T-helper 2 cell treated with Interferon-gamma antibody and Interleukin-4, amounts not matched to agents 5 μg/mL and 100 μg/mL, for 36 hours (primary cell): ENCODE results near the gene GPR15.

Experiments used
- DNase-seq: peaks from one replicate; pipeline ENCODE4 v3.0.0; 2021; ENCODE audit warnings: low spot score
- H3K27ac Mint-ChIP-seq: one replicate; pipeline ENCODE4 v1.8.0; 2021; ENCODE audit warnings: mild to moderate bottlenecking, mixed read lengths
- H3K27me3 Mint-ChIP-seq: one replicate; pipeline ENCODE4 v1.8.0; 2021; ENCODE audit warnings: low read depth, mixed read lengths
- H3K36me3 Mint-ChIP-seq: one replicate; pipeline ENCODE4 v1.8.0; 2021; ENCODE audit warnings: low read depth, mixed read lengths
- H3K4me1 Mint-ChIP-seq: one replicate; pipeline ENCODE4 v1.8.0; 2021; ENCODE audit warnings: low read depth, mixed read lengths
- H3K4me3 Mint-ChIP-seq: one replicate; pipeline ENCODE4 v1.8.0; 2022; ENCODE audit warnings: mild to moderate bottlenecking, moderate library complexity, mixed read lengths
- H3K9me3 Mint-ChIP-seq: one replicate; pipeline ENCODE4 v1.8.0; 2021; ENCODE audit warnings: mixed read lengths

The GPR15 gene

GRCh38 chr3:98519351-98519750, 12.4 kb upstream of the GPR15 start:
- peak overlapping the region; percentile 76 for H3K27ac Mint-ChIP-seq
- no peaks in the 10 kb centered on the region for H3K27me3 Mint-ChIP-seq
- DNase-seq = no peak
- H3K4me3 Mint-ChIP-seq = peak overlapping the region; percentile 92
- H3K4me1 Mint-ChIP-seq = peaks cover 60% of the 10 kb centered on the region
- peaks cover 82% of the 10 kb centered on the region for H3K36me3 Mint-ChIP-seq
- no peaks in the 10 kb centered on the region for H3K9me3 Mint-ChIP-seq

GRCh38 chr3:98521897-98522543, 9.8 kb upstream of the GPR15 start:
- peak overlapping the region; percentile 92 for H3K4me3 Mint-ChIP-seq
- H3K27me3 Mint-ChIP-seq = no peaks in the 10 kb centered on the region
- peak overlapping the region; percentile 92 for H3K27ac Mint-ChIP-seq
- peaks cover 73% of the 10 kb centered on the region for H3K36me3 Mint-ChIP-seq
- no peaks in the 10 kb centered on the region for H3K9me3 Mint-ChIP-seq
- DNase-seq = peak; percentile 68
- H3K4me1 Mint-ChIP-seq = peaks cover 58% of the 10 kb centered on the region

DNA sequence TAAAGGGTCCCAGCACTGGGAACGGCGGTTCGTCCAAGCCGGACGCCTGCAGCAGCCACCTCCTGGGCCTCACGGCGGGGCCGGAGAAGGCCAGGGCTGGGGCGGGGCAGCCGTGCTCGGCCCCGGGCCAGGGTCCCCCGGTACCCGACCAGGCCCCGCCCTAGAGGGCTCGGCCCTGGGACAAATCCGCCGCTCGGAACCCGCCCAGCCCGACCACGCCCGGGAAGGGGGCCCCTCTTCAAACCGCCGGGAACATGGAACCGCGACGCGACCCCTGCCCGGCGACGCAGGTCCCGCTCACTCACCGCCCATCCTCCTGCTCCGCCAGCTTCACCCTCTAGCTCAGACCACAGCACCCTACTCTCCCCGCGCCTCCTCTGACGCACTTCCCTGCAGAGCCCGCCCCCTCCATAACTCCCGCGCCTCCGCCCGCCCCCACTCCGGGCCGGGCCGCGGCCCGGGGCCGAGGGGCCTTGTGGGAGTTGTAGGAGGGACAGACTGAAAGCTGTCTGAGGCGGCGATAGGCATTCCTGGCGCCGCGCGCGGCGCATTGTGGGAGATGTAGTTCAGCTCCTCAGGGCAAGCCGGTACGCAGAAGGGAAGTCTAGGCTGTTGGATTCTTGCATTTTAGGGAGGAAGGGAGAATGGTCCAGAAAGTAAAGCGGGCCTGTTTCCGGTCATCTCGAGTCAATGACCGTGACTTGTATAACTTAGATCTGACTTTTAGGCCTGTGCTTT, 9.1 kb upstream of the GPR15 start, which contains the start of gene CLDND1:
Gene CLDND1, minus strand, starts transcription at position 359 of the 738 bp plus-strand sequence. CDS start 1,478 bp downstream, outside the sequence.
- Mint-ChIP-seq H3K9me3 (no peaks in the 10 kb centered on the region), H3K36me3 (peaks cover 74% of the 10 kb centered on the region), H3K4me3 (peak within 1 kb of the TSS; percentile 92), H3K27me3 (no peaks in the 10 kb centered on the region), H3K4me1 (peaks cover 59% of the 10 kb centered on the region), H3K27ac (peak within 1 kb of the TSS; percentile 99)
- DNase-seq = peak; percentile 94

DNA sequence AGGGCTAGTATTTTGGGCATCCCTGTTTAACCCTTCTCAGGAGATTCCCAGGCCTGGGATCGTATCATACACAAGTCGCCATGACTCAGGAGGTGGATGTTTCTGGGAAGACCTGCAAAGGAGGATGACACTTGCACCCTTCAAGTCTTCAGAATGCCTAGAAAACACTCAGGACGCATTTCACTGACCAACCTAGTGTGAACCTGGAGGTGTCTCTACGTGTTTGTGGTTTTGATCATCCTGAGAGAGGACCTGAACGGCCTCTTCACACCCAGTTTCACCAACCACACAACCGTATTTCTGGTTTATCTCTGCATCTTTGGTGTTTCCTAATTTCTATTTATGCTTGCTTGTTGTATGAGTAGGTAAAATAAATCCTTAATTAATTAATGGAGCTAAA, 6.3 kb upstream of the GPR15 start:
- Mint-ChIP-seq H3K36me3 (peaks cover 56% of the 10 kb centered on the region), H3K9me3 (no peaks in the 10 kb centered on the region), H3K27me3 (no peaks in the 10 kb centered on the region), H3K4me3 (peak overlapping the region; percentile 60), H3K27ac (peak overlapping the region; percentile 59), H3K4me1 (peaks cover 54% of the 10 kb centered on the region)
- peak; percentile 42 for DNase-seq

GRCh38 chr3:98528474-98529346, 3.1 kb upstream of the GPR15 start:
- peaks cover 60% of the 10 kb centered on the region for H3K36me3 Mint-ChIP-seq
- H3K27me3 Mint-ChIP-seq = no peaks in the 10 kb centered on the region
- peaks cover 75% of the 10 kb centered on the region for H3K4me1 Mint-ChIP-seq
- peak overlapping the region; percentile 73 for H3K27ac Mint-ChIP-seq
- H3K9me3 Mint-ChIP-seq = no peaks in the 10 kb centered on the region
- no peak for DNase-seq
- peak overlapping the region; percentile 48 for H3K4me3 Mint-ChIP-seq

GRCh38 chr3:98529856-98530459, 1.8 kb upstream of the GPR15 start:
- Mint-ChIP-seq H3K9me3 (no peaks in the 10 kb centered on the region), H3K4me1 (peaks cover 73% of the 10 kb centered on the region), H3K27ac (peak overlapping the region; percentile 87), H3K4me3 (peak overlapping the region; percentile 83), H3K27me3 (no peaks in the 10 kb centered on the region), H3K36me3 (peaks cover 50% of the 10 kb centered on the region)
- no peak for DNase-seq

DNA sequence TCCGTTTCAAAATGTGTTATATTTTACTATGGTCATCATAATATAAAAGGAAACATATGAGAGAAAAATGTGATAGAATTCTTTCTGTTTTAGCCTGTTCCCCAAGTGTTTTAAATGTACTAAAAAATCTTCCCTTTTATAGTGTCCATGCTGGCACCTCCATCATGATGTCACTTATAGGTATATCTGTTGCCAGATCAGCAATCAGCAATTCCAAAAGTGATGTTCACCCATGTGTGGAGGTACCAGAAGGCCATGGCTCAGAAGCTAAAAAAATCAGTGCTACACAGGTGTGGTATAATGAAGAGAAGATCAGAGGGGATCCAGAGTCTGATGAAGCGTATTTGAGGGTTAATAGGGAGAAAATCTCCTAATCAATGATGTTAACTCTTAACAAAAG, 1.1 kb upstream of the GPR15 start:
- Mint-ChIP-seq H3K9me3 (no peaks in the 10 kb centered on the region), H3K36me3 (peaks cover 47% of the 10 kb centered on the region), H3K27me3 (no peaks in the 10 kb centered on the region), H3K27ac (peak overlapping the region; percentile 29), H3K4me3 (peak overlapping the region; percentile 82), H3K4me1 (peaks cover 66% of the 10 kb centered on the region)
- no peak for DNase-seq

DNA sequence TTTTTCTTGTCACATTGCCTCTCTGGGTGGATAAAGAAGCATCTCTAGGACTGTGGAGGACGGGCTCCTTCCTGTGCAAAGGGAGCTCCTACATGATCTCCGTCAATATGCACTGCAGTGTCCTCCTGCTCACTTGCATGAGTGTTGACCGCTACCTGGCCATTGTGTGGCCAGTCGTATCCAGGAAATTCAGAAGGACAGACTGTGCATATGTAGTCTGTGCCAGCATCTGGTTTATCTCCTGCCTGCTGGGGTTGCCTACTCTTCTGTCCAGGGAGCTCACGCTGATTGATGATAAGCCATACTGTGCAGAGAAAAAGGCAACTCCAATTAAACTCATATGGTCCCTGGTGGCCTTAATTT, 478 bp downstream of the GPR15 start:
- DNase-seq = no peak
- H3K27me3 Mint-ChIP-seq = no peaks in the 10 kb centered on the region
- peak overlapping the region; percentile 82 for H3K4me3 Mint-ChIP-seq
- peaks cover 71% of the 10 kb centered on the region for H3K4me1 Mint-ChIP-seq
- H3K27ac Mint-ChIP-seq = peak overlapping the region; percentile 75
- peaks cover 50% of the 10 kb centered on the region for H3K36me3 Mint-ChIP-seq
- H3K9me3 Mint-ChIP-seq = no peaks in the 10 kb centered on the region

DNA sequence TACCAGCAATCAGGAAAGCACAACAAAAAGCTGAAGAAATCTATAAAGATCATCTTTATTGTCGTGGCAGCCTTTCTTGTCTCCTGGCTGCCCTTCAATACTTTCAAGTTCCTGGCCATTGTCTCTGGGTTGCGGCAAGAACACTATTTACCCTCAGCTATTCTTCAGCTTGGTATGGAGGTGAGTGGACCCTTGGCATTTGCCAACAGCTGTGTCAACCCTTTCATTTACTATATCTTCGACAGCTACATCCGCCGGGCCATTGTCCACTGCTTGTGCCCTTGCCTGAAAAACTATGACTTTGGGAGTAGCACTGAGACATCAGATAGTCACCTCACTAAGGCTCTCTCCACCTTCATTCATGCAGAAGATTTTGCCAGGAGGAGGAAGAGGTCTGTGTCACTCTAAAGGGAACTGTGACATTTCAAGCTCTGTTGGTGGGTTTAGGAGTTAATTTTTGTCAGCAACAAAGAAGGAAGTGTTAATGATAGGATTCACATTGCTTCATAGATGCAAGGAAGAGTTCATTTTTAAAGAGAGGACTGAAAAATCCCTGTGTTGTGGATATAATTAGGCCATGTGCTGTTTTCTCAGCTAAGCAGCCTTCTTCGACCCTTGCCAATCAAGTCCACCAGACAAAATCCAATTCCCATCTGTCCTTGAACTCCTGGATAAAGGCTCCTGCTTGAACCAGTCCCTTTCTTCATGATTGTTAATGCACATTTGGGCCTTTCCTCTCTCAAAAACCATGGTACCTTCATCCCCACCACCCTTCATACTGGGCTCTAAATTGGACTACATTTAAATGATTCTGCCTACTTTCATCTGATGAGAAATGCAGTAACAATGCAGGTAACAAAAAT, 1.2 kb downstream of the GPR15 start:
- Mint-ChIP-seq H3K36me3 (peaks cover 48% of the 10 kb centered on the region), H3K9me3 (no peaks in the 10 kb centered on the region), H3K4me3 (peak overlapping the region; percentile 82), H3K27ac (peak overlapping the region; percentile 75), H3K4me1 (peaks cover 67% of the 10 kb centered on the region), H3K27me3 (no peaks in the 10 kb centered on the region)
- no peak for DNase-seq

DNA sequence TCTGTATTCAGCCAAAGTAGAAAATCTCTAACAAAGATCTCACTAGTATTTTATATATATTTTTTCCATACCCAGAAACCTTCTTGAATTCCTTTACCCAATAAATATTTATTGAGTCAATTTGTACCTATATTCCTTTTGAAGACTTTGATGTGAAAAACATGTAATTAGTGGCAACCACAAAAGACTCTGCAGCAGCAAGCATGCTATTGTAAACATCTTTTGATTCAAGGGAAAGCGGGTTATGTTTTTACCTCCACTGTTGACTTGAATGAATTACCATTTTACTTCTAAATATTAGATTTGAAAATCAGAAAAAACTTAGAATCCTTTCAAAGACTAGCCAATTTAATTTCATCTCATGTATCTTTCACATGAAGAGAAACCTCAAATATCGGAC, 2.4 kb downstream of the GPR15 start:
- H3K27ac Mint-ChIP-seq = peak overlapping the region; percentile 75
- H3K27me3 Mint-ChIP-seq = no peaks in the 10 kb centered on the region
- peaks cover 48% of the 10 kb centered on the region for H3K36me3 Mint-ChIP-seq
- peaks cover 65% of the 10 kb centered on the region for H3K4me1 Mint-ChIP-seq
- H3K4me3 Mint-ChIP-seq = peak overlapping the region; percentile 82
- H3K9me3 Mint-ChIP-seq = no peaks in the 10 kb centered on the region
- no peak for DNase-seq

DNA sequence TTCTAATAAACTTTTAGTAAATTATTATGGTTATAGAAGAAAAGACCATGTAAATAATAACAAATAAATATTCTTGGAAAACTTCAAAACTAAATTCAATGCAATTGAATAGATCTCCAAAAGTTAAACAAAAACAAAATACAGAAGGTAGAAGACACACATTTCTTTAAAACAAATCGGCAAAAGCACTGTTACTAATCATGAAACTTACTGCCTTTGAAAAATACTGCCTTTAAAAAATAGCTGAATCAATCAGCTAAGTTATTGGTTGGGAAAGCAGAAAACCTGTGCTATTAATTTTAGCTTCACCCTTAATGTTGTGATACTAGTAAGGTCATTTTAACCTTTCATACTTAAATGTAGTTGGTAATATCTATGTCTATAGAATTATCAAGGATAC, 3.0 kb downstream of the GPR15 start:
- no peak for DNase-seq
- peaks cover 48% of the 10 kb centered on the region for H3K36me3 Mint-ChIP-seq
- no peaks in the 10 kb centered on the region for H3K9me3 Mint-ChIP-seq
- H3K27ac Mint-ChIP-seq = peak overlapping the region; percentile 73
- no peaks in the 10 kb centered on the region for H3K27me3 Mint-ChIP-seq
- peaks cover 65% of the 10 kb centered on the region for H3K4me1 Mint-ChIP-seq
- H3K4me3 Mint-ChIP-seq = peak overlapping the region; percentile 56

DNA sequence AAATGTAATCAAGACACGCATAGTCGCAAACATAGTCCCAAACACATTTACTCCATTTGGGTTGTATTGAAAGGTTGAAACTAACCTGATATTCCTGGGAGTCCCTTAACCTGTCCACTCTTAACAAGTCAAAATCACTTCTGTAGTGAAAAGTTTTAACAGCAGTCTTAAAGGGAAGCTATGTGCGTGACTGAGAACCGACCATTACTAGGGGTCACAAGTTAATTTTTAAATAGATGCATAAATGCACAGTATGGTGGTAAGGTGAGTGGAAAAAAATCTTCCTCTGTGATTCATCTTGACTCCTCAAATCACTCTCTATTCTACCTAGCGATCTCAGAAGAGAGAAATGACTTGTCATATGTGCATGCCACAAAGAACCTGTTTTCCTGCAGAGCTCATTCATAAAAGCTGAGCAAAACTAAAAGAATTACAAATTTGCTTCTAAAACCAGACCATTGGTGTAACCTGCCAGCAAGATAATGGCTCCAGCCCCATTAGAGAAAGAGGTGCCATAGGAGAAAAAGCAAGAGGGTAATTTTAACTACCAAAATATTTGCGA, 4.8 kb downstream of the GPR15 start:
- Mint-ChIP-seq H3K27ac (peak overlapping the region; percentile 82), H3K9me3 (peaks cover 1% of the 10 kb centered on the region), H3K4me1 (peaks cover 63% of the 10 kb centered on the region), H3K27me3 (no peaks in the 10 kb centered on the region), H3K36me3 (peaks cover 41% of the 10 kb centered on the region), H3K4me3 (peak overlapping the region; percentile 73)
- DNase-seq = no peak
